ENCODE results near the gene C7orf33. TPM values are rescaled to one million over a fixed set of nuclear protein-coding genes. Genes with fewer than 3 reads are reported as not detected.

The C7orf33 gene
- total RNA-seq, 1 experiment from 2014 or later: not detected

- H3K27ac ChIP-seq (ENCODE audit: low read length): no peak overlapping the region
- H3K36me3 ChIP-seq (ENCODE audit: control insufficient read depth, insufficient read depth, low read length): no peaks in the 10 kb centered on the region
- DNase-seq (ENCODE audit: low read depth, low spot score) (no peak), ATAC-seq (no peak)
- POLR2A ChIA-PET: no interaction called here
- TF ChIP-seq, protein P1, sequence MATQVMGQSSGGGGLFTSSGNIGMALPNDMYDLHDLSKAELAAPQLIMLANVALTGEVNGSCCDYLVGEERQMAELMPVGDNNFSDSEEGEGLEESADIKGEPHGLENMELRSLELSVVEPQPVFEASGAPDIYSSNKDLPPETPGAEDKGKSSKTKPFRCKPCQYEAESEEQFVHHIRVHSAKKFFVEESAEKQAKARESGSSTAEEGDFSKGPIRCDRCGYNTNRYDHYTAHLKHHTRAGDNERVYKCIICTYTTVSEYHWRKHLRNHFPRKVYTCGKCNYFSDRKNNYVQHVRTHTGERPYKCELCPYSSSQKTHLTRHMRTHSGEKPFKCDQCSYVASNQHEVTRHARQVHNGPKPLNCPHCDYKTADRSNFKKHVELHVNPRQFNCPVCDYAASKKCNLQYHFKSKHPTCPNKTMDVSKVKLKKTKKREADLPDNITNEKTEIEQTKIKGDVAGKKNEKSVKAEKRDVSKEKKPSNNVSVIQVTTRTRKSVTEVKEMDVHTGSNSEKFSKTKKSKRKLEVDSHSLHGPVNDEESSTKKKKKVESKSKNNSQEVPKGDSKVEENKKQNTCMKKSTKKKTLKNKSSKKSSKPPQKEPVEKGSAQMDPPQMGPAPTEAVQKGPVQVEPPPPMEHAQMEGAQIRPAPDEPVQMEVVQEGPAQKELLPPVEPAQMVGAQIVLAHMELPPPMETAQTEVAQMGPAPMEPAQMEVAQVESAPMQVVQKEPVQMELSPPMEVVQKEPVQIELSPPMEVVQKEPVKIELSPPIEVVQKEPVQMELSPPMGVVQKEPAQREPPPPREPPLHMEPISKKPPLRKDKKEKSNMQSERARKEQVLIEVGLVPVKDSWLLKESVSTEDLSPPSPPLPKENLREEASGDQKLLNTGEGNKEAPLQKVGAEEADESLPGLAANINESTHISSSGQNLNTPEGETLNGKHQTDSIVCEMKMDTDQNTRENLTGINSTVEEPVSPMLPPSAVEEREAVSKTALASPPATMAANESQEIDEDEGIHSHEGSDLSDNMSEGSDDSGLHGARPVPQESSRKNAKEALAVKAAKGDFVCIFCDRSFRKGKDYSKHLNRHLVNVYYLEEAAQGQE (IDR thresholded peaks at IDR 0.05; ENCODE audit: insufficient read depth in 1 of 2, low read depth in 2 of 2, low read length in 1 of 2): no peak
- TF ChIP-seq SIN3A (IDR thresholded peaks at IDR 0.05; ENCODE audit: borderline replicate concordance, insufficient read depth, low read depth, low read length): no peak
- TF ChIP-seq, protein P2, sequence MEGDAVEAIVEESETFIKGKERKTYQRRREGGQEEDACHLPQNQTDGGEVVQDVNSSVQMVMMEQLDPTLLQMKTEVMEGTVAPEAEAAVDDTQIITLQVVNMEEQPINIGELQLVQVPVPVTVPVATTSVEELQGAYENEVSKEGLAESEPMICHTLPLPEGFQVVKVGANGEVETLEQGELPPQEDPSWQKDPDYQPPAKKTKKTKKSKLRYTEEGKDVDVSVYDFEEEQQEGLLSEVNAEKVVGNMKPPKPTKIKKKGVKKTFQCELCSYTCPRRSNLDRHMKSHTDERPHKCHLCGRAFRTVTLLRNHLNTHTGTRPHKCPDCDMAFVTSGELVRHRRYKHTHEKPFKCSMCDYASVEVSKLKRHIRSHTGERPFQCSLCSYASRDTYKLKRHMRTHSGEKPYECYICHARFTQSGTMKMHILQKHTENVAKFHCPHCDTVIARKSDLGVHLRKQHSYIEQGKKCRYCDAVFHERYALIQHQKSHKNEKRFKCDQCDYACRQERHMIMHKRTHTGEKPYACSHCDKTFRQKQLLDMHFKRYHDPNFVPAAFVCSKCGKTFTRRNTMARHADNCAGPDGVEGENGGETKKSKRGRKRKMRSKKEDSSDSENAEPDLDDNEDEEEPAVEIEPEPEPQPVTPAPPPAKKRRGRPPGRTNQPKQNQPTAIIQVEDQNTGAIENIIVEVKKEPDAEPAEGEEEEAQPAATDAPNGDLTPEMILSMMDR (IDR thresholded peaks at IDR 0.05): no peak
- TF ChIP-seq POLR2AphosphoS5 (IDR thresholded peaks at IDR 0.05; ENCODE audit: low read depth, low read length): no peak
- no peak for TF ChIP-seq TCF7L2 (IDR thresholded peaks at IDR 0.05; ENCODE audit: low read depth, low read length)
- no peaks in the 10 kb centered on the region for H3K9me3 ChIP-seq (ENCODE audit: control insufficient read depth, insufficient read depth, low read depth, low read length)
- no TSS peak for BruUV-seq (replicated peaks)
- no peaks in the 10 kb centered on the region for H3K4me1 ChIP-seq (ENCODE audit: control insufficient read depth, insufficient read depth, low read length)
- CTCF ChIA-PET: no interaction called here
- intact Hi-C loops (cut with micrococcal nuclease; ENCODE audit: unreplicated experiment): no loop called here
- H3K4me3 ChIP-seq (ENCODE audit: low read depth in 2 of 2, low read length in 2 of 2): no peak overlapping the region
- no peaks in the 10 kb centered on the region for H3K27me3 ChIP-seq (ENCODE audit: control insufficient read depth, insufficient read depth, low read length)
- in situ Hi-C loops (cut with HindIII; ENCODE audit: low pct_unique_long_range_greater_than_20kb, low sequenced_read_pairs): no loop called here
Measured at GRCh38 chr7:148605350-148605749, 14.8 kb downstream of the C7orf33 start.

GRCh38 chr7:148607151-148607661 is 16.6 kb downstream of the C7orf33 start:
- no TSS peak for BruUV-seq (replicated peaks)
- Histone ChIP-seq H3K9me3 (ENCODE audit: control insufficient read depth, insufficient read depth, low read depth, low read length) (no peaks in the 10 kb centered on the region), H3K36me3 (ENCODE audit: control insufficient read depth, insufficient read depth, low read length) (no peaks in the 10 kb centered on the region), H3K4me3 (ENCODE audit: low read depth in 2 of 2, low read length in 2 of 2) (no peak overlapping the region), H3K27ac (ENCODE audit: low read length) (no peak overlapping the region), H3K27me3 (ENCODE audit: control insufficient read depth, insufficient read depth, low read length) (peaks cover 3% of the 10 kb centered on the region; the same call in 1 of the 2 replicates), H3K4me1 (ENCODE audit: control insufficient read depth, insufficient read depth, low read length) (no peaks in the 10 kb centered on the region)
- no peak for DNase-seq (ENCODE audit: low read depth, low spot score)
- intact Hi-C loops (cut with micrococcal nuclease; ENCODE audit: unreplicated experiment) (no loop called here), in situ Hi-C loops (cut with HindIII; ENCODE audit: low pct_unique_long_range_greater_than_20kb, low sequenced_read_pairs) (no loop called here)
- TF ChIP-seq SIN3A (IDR thresholded peaks at IDR 0.05; ENCODE audit: borderline replicate concordance, insufficient read depth, low read depth, low read length): no peak
- TF ChIP-seq, protein P1 (IDR thresholded peaks at IDR 0.05; ENCODE audit: insufficient read depth in 1 of 2, low read depth in 2 of 2, low read length in 1 of 2): no peak
- no peak for TF ChIP-seq TCF7L2 (IDR thresholded peaks at IDR 0.05; ENCODE audit: low read depth, low read length)
- ATAC-seq: no peak
- ChIA-PET CTCF (no interaction called here), POLR2A (no interaction called here)

All from Panc1 (cell line).